Neural cell (in vitro differentiated cells): ENCODE data around the gene RLN3. TPM values are rescaled to one million over a fixed set of nuclear protein-coding genes. Genes with fewer than 3 reads are reported as not detected.
A peak's percentile ranks its signal among the peaks of the same experiment; 100 is the strongest.

Experiments used
- H2AFZ ChIP-seq: fragments of 200-600, 300-800 bp; sonication (generic), shearing (Covaris generic); 2 replicates; pipeline ENCODE4 v1.6.0; 2014; ENCODE audit warnings: low read depth, mild to moderate bottlenecking, antibody characterized with exemption, low read length, moderate library complexity
- H3F3A ChIP-seq: fragments of 200-600 bp; shearing (Covaris generic); 2 replicates; pipeline ENCODE4 v1.6.1; 2016; ENCODE audit warnings: mild to moderate bottlenecking, moderate library complexity, mixed read lengths, antibody characterized with exemption, low read length; ENCODE audit not compliant: insufficient read depth, poor library complexity, severe bottlenecking
- H3K27ac ChIP-seq: fragments of 200-600, 300-800 bp; sonication (generic), shearing (Covaris generic); 2 replicates; pipeline ENCODE4 v1.5.1; 2014; ENCODE audit warnings: mild to moderate bottlenecking, low read length, moderate library complexity
- H3K27me3 ChIP-seq: fragments of 300-800, 200-600 bp; sonication (generic), shearing (Covaris generic); 2 replicates; pipeline ENCODE4 v1.6.0; 2014; ENCODE audit warnings: mild to moderate bottlenecking, low read depth, low read length, moderate library complexity; ENCODE audit not compliant: insufficient read depth
- H3K36me3 ChIP-seq: fragments of 300-800, 200-600 bp; sonication (generic), shearing (Covaris generic); 2 replicates; pipeline ENCODE4 v1.5.1; 2014; ENCODE audit warnings: mild to moderate bottlenecking, antibody characterized with exemption, low read length, moderate library complexity; ENCODE audit not compliant: insufficient read depth
- H3K4me2 ChIP-seq: fragments of 300-800, 200-600 bp; sonication (generic), shearing (Covaris generic); 2 replicates; pipeline ENCODE4 v1.6.0; 2014; ENCODE audit warnings: mild to moderate bottlenecking, low read length
- H3K4me3 ChIP-seq: fragments of 300-800, 200-600 bp; sonication (generic), shearing (Covaris generic); 2 replicates; pipeline ENCODE4 v1.5.1; 2014; ENCODE audit warnings: mild to moderate bottlenecking, low read length, moderate library complexity
- H3K79me2 ChIP-seq: fragments of 200-600 bp; shearing (Covaris generic); replicated peaks from 2 replicates; pipeline ENCODE4 v1.6.0; 2014; ENCODE audit warnings: mild to moderate bottlenecking, low read length, moderate library complexity; ENCODE audit not compliant: insufficient read depth
- H3K9ac ChIP-seq: fragments of 300-800, 200-600 bp; sonication (generic), shearing (Covaris generic); 2 replicates; pipeline ENCODE4 v1.6.1; 2016; ENCODE audit warnings: mild to moderate bottlenecking, low read length, mixed read lengths
- H3K9me2 ChIP-seq: fragments of 200-600 bp; shearing (Covaris generic); 2 replicates; pipeline ENCODE4 v1.6.1; 2016; ENCODE audit warnings: mild to moderate bottlenecking, low read length, mixed read lengths; ENCODE audit not compliant: insufficient read depth
- H3K9me3 ChIP-seq: fragments of 200-600, 300-800 bp; sonication (generic), shearing (Covaris generic); 2 replicates; pipeline ENCODE4 v1.6.1; 2016; ENCODE audit warnings: mild to moderate bottlenecking, mixed run types, low read length, moderate library complexity, mixed read lengths
- H4K20me1 ChIP-seq: fragments of 200-600 bp; shearing (Covaris generic); 2 replicates; pipeline ENCODE4 v1.6.1; 2016; ENCODE audit warnings: mild to moderate bottlenecking, mixed run types; ENCODE audit not compliant: insufficient read depth
- EP300 ChIP-seq: fragments of 450-650 bp; conservative IDR thresholded peaks from 2 replicates; pipeline ENCODE4 v1.6.1; 2014; ENCODE audit warnings: antibody characterized with exemption, mild to moderate bottlenecking, moderate library complexity; ENCODE audit not compliant: poor library complexity, severe bottlenecking
- EZH2 ChIP-seq: fragments of 200-600, 300-800 bp; shearing (Covaris generic), sonication (generic); IDR thresholded peaks from 2 replicates; pipeline ENCODE4 v1.6.1; 2014; ENCODE audit warnings: antibody characterized with exemption, low read length, borderline replicate concordance, mild to moderate bottlenecking; ENCODE audit not compliant: insufficient read depth, poor library complexity, severe bottlenecking
- MXI1 ChIP-seq: fragments of 450-650 bp; conservative IDR thresholded peaks from 2 replicates; pipeline ENCODE4 v1.6.1; 2014; ENCODE audit warnings: antibody characterized with exemption, mild to moderate bottlenecking; ENCODE audit not compliant: poor library complexity, severe bottlenecking
- POLR2AphosphoS5 ChIP-seq: IDR thresholded peaks from 2 replicates; pipeline ENCODE4 v1.6.1; 2012
- RAD21 ChIP-seq: fragments of 450-650 bp; conservative IDR thresholded peaks from 2 replicates; pipeline ENCODE4 v1.6.1; 2014; ENCODE audit warnings: antibody characterized with exemption, mild to moderate bottlenecking, moderate library complexity
- SMC3 ChIP-seq: fragments of 450-650 bp; conservative IDR thresholded peaks from 2 replicates; pipeline ENCODE4 v1.6.1; 2014; ENCODE audit warnings: antibody characterized with exemption, mild to moderate bottlenecking, moderate library complexity; ENCODE audit not compliant: poor library complexity
- TAF1 ChIP-seq: IDR thresholded peaks from 2 replicates; pipeline ENCODE4 v1.6.1; 2012; ENCODE audit warnings: low read depth
- polyA plus RNA-seq: library from polyadenylated mRNA; depleted of rRNA; stranded (reverse); fragments of >200 nt; gene quantifications from 2 replicates; pipeline ENCODE4 v1.2.3, GENCODE V29; 2014
- TF ChIP-seq, protein P1 (sequence below): IDR thresholded peaks from 2 replicates; pipeline ENCODE4 v1.6.1; 2012; ENCODE audit warnings: borderline replicate concordance
- TF ChIP-seq, protein P2 (sequence below): fragments of 450-650 bp; IDR thresholded peaks from 2 replicates; pipeline ENCODE4 v1.5.1; 2014; ENCODE audit warnings: antibody characterized with exemption, mild to moderate bottlenecking, moderate library complexity; ENCODE audit not compliant: poor library complexity, severe bottlenecking

The RLN3 gene
- polyA plus RNA-seq, 1 donor from 2014 or later = not detected

DNA sequence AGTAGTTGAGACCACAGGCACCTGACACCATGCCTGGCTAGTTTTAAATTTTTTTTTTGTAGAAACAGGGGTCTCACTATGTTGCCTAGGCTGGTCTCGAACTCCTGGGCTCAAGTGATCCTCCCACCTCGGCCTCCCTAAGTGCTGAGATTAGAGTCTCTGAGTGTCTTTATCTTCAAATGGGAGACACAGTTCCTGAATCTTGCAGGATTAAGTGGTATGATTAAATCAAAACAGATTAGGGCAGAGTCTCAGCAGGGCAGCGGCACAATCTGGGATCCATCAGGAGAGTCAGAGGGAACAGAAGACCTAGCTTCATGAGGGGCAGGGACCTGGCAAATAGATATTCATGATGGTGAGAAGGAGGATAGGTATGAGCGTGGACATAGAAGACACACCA lies 953 bp downstream of the RLN3 start:
- no peaks in the 10 kb centered on the region for H3F3A ChIP-seq
- H3K9me2 ChIP-seq = no peaks in the 10 kb centered on the region
- no peak overlapping the region for H3K27ac ChIP-seq
- H3K4me2 ChIP-seq = no peak overlapping the region
- peaks cover 19% of the 10 kb centered on the region for H3K27me3 ChIP-seq
- TF ChIP-seq POLR2AphosphoS5 (no peak), TAF1 (no peak), SMC3 (no peak), EP300 (no peak), MXI1 (no peak), RAD21 (no peak), EZH2 (no peak)
- TF ChIP-seq, protein P1, sequence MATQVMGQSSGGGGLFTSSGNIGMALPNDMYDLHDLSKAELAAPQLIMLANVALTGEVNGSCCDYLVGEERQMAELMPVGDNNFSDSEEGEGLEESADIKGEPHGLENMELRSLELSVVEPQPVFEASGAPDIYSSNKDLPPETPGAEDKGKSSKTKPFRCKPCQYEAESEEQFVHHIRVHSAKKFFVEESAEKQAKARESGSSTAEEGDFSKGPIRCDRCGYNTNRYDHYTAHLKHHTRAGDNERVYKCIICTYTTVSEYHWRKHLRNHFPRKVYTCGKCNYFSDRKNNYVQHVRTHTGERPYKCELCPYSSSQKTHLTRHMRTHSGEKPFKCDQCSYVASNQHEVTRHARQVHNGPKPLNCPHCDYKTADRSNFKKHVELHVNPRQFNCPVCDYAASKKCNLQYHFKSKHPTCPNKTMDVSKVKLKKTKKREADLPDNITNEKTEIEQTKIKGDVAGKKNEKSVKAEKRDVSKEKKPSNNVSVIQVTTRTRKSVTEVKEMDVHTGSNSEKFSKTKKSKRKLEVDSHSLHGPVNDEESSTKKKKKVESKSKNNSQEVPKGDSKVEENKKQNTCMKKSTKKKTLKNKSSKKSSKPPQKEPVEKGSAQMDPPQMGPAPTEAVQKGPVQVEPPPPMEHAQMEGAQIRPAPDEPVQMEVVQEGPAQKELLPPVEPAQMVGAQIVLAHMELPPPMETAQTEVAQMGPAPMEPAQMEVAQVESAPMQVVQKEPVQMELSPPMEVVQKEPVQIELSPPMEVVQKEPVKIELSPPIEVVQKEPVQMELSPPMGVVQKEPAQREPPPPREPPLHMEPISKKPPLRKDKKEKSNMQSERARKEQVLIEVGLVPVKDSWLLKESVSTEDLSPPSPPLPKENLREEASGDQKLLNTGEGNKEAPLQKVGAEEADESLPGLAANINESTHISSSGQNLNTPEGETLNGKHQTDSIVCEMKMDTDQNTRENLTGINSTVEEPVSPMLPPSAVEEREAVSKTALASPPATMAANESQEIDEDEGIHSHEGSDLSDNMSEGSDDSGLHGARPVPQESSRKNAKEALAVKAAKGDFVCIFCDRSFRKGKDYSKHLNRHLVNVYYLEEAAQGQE = no peak
- TF ChIP-seq, protein P2, sequence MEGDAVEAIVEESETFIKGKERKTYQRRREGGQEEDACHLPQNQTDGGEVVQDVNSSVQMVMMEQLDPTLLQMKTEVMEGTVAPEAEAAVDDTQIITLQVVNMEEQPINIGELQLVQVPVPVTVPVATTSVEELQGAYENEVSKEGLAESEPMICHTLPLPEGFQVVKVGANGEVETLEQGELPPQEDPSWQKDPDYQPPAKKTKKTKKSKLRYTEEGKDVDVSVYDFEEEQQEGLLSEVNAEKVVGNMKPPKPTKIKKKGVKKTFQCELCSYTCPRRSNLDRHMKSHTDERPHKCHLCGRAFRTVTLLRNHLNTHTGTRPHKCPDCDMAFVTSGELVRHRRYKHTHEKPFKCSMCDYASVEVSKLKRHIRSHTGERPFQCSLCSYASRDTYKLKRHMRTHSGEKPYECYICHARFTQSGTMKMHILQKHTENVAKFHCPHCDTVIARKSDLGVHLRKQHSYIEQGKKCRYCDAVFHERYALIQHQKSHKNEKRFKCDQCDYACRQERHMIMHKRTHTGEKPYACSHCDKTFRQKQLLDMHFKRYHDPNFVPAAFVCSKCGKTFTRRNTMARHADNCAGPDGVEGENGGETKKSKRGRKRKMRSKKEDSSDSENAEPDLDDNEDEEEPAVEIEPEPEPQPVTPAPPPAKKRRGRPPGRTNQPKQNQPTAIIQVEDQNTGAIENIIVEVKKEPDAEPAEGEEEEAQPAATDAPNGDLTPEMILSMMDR = no peak
- H3K9ac ChIP-seq = no peak overlapping the region
- H3K36me3 ChIP-seq = no peaks in the 10 kb centered on the region
- H3K9me3 ChIP-seq = no peaks in the 10 kb centered on the region
- H2AFZ ChIP-seq = no peak overlapping the region
- H4K20me1 ChIP-seq = no peaks in the 10 kb centered on the region
- H3K79me2 ChIP-seq = no peaks in the 10 kb centered on the region
- no peak overlapping the region for H3K4me3 ChIP-seq

DNA sequence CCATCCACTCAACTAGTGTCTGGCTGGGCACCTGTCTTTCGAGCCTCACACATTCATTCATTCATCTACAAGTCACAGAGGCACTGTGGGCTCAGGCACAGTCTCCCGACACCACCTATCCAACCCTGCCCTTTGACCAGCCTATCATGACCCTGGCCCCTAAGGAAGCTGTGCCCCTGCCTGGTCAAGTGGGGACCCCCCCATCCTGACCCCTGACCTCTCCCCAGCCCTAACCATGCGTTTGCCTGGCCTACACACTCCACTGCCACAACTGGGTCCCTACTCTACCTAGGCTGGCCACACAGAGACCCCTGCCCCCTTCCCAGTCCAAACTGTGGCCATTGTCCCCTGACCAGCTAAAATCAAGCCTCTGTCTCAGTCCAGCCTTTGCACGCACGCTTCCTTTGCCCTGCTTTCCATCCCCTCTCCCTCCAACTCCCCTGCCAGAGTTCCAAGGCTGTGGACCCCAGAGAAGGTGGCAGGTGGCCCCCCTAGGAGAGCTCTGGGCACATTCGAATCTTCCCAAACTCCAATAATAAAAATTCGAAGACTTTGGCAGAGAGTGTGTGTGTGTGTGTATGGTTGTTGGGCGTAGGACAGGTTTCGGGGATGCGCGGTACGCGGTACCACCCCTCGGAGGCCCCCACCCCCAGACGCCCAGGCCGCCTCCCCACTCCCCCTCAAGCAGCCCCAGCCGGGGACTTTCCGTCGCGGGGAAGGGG lies 3.2 kb downstream of the RLN3 start:
- Histone ChIP-seq H3K27ac (no peak overlapping the region), H3K79me2 (no peaks in the 10 kb centered on the region), H3K27me3 (peaks cover 19% of the 10 kb centered on the region), H3K9me3 (no peaks in the 10 kb centered on the region), H3F3A (no peaks in the 10 kb centered on the region), H3K9ac (peak overlapping the region; percentile 65), H3K9me2 (no peaks in the 10 kb centered on the region), H3K36me3 (no peaks in the 10 kb centered on the region), H2AFZ (no peak overlapping the region), H3K4me3 (peak overlapping the region; percentile 87), H4K20me1 (no peaks in the 10 kb centered on the region), H3K4me2 (no peak overlapping the region)
- TF ChIP-seq, protein P2 = no peak
- TF ChIP-seq EP300 (no peak), EZH2 (no peak), SMC3 (no peak), MXI1 (no peak), TAF1 (no peak), RAD21 (no peak)
- TF ChIP-seq, protein P1 = no peak
